ENCODE data around the gene RC3H2.

RC3H2 gene

GRCh38 chr9:122800066-122801060, 104.8 kb downstream of the RC3H2 start, which contains the start of gene OR1K1:
TSS of gene OR1K1 (plus strand) at chr9:122800123. CDS start at chr9:122800123, 0 bp downstream.
- no peak for DNase-seq

GRCh38 chr9:122797316-122798063, 107.7 kb downstream of the RC3H2 start:
- DNase-seq = no peak
